Mesodermal cell (in vitro differentiated cells): ENCODE measurements around the gene C1QL4.

Experiments
- H3K27ac ChIP-seq: 2 replicates; pipeline ENCODE4 v1.7.0; 2013; ENCODE audit warnings: mild to moderate bottlenecking, low read depth, low read length, moderate library complexity; ENCODE audit not compliant: severe bottlenecking
- H3K36me3 ChIP-seq: 2 replicates; pipeline ENCODE4 v1.7.1; 2013; ENCODE audit warnings: mild to moderate bottlenecking, low read length, moderate library complexity; ENCODE audit not compliant: control insufficient read depth, insufficient read depth
- H3K4me1 ChIP-seq: one replicate; pipeline ENCODE4 v1.7.1; 2013; ENCODE audit warnings: mild to moderate bottlenecking, low read length; ENCODE audit not compliant: insufficient read depth, control insufficient read depth, poor library complexity, severe bottlenecking
- H3K4me3 ChIP-seq: 2 replicates; pipeline ENCODE4 v1.7.0; 2013; ENCODE audit warnings: low read length, control low read depth, mild to moderate bottlenecking; ENCODE audit not compliant: insufficient read depth, poor library complexity, severe bottlenecking; ENCODE audit errors: extremely low read depth
- H3K9me3 ChIP-seq: 2 replicates; pipeline ENCODE4 v1.7.1; 2013; ENCODE audit warnings: mild to moderate bottlenecking, low read length, moderate library complexity; ENCODE audit not compliant: control insufficient read depth
- WGBS, 2 experiments: methylation state at CpG; one replicate each; pipeline ENCODE4 v1.1.5; 2013; ENCODE audit warnings: missing lambda C conversion rate in 2 of 2; ENCODE audit not compliant: insufficient coverage in 2 of 2; 5-methylcytosine and 5-hydroxymethylcytosine counted together

The C1QL4 gene

DNA sequence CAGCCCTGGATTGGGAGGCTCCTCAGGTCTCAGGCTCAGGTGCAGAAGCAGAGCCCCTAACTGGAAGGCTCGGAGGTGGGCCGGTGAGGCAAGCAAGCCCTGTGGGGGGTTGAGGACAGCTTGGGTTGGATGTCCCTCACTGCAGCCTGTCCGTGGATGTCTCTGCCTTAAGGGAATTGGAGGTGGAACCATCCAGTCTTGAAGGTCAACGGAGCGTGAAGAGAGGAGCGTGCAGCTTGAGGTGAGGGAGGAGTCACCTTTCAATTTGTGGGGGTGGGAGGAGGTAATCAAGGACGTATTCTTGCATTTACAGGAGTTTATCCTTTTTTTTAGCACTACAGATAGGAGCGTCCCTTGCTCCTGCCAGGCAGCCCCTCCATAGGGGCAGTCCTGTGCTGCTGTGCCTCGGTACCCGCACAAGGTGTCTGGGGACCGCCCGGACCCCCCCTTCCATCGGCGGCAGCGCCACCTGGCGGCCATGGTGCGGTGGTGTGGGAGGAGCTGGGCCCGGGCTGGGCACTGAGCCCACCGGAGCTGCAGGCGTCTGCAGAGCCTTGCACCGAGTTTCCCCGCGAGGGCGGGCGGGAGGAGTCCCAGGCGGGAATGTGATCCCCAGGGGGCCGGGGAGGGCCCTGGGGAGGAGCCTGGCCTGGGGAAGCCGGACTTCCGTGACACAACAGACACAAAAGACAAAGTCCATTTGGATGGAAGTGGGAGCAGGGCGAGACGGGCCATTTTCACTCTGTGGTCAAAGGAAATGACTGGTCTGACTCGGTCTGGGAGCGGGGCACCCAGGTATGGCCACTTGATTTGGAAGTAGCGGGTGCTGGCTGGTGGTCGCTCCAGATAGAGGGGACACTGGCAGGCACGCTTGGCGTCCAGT is 10.6 kb upstream of the C1QL4 start:
- peaks cover 22% of the 10 kb centered on the region for H3K4me1 ChIP-seq
- H3K9me3 ChIP-seq = no peaks in the 10 kb centered on the region
- H3K36me3 ChIP-seq = no peaks in the 10 kb centered on the region
- no peak overlapping the region for H3K27ac ChIP-seq
- WGBS, 2 experiments = 9 to 20% methylated on average over 22 to 26 of the region's 37 CpGs
- no peak overlapping the region for H3K4me3 ChIP-seq

DNA sequence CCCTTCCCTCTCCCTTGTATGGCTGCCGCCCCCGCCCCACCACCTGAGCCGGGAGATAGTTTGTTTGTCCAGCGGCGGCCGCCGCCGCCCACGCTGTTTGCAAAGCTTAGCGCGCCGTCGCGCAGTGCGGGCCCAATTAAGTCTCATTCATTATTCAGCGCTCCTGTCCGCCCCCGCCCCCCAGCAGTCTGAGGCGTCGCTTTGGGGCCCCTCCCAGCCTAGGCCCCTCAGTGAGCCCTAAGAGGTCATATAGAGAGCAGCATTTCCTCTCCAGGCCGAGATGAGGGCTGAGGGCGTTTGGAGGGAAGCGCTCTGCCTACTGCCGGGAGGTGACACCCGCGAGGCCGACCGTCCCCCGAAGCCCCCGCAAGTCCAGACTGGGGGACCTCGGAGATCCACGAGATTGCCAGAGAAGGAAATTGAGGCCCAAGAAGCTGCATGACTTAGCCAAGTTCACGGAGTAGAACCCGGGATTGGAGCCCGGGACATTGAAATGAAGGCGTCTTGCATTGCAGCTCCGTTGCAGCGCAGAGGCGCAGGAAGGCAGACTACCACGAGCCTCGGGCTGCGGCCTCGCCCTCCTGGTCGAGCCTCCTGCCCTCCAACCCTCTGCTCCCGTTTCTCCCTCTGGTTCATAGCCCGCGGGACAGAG is 9.8 kb upstream of the C1QL4 start, which contains the start of gene DNAJC22:
Gene DNAJC22 (plus strand): TSS at position 230 of the 652 bp plus-strand sequence. CDS start 1,985 bp downstream, outside the sequence.
- Histone ChIP-seq H3K27ac (no peak within 1 kb of the TSS), H3K4me1 (peaks cover 22% of the 10 kb centered on the region), H3K9me3 (no peaks in the 10 kb centered on the region), H3K36me3 (no peaks in the 10 kb centered on the region), H3K4me3 (peak within 1 kb of the TSS; percentile 32)
- WGBS, 2 experiments = 1% methylated on average over 28 to 32 of the region's 47 CpGs

DNA sequence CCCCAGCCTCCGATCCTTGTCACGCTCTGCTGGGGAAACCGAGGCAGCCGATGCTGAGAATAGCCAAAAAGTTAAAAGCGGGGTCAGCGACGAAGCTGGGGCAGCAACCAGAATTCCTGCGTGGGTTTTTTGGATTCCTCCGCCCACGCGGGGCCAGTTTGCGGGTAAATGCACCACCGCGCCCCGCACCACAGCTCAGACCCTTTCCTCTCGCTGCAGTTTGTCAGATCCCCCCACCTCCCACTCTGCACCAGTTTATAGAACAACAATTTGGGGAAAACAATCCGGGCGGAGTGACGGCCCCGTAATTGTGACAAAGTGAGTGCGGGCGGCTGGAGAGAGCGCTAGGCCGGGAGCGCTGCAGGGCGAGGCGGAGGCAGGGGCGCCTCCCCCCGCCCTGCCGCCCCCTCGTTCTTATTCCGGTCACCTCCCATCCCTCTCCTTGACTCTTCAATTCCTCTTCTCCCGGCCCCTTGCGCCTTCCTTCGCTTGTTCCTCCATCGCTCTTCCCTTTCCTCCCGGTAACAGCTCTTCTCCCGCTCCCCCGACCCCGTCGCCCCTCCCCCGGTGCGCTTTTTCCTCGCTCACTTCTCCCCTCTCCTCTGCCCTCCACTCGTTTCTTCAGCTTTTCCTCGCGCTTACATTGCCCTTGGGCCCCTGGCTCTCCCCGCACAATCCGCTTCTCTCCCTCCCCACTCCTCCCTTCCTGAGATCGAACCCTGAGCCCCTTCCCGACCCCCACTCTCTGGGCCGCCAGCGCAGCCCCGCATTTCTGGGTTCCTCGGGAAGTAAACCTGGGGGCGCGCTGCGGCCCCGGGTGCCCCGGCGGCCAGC is 9.1 kb upstream of the C1QL4 start:
- no peaks in the 10 kb centered on the region for H3K36me3 ChIP-seq
- WGBS, 2 experiments = 0 to 1% methylated on average over 22 to 57 of the region's 61 CpGs
- H3K4me3 ChIP-seq = peak overlapping the region; percentile 32
- H3K4me1 ChIP-seq = peaks cover 22% of the 10 kb centered on the region
- no peaks in the 10 kb centered on the region for H3K9me3 ChIP-seq
- H3K27ac ChIP-seq = no peak overlapping the region

DNA sequence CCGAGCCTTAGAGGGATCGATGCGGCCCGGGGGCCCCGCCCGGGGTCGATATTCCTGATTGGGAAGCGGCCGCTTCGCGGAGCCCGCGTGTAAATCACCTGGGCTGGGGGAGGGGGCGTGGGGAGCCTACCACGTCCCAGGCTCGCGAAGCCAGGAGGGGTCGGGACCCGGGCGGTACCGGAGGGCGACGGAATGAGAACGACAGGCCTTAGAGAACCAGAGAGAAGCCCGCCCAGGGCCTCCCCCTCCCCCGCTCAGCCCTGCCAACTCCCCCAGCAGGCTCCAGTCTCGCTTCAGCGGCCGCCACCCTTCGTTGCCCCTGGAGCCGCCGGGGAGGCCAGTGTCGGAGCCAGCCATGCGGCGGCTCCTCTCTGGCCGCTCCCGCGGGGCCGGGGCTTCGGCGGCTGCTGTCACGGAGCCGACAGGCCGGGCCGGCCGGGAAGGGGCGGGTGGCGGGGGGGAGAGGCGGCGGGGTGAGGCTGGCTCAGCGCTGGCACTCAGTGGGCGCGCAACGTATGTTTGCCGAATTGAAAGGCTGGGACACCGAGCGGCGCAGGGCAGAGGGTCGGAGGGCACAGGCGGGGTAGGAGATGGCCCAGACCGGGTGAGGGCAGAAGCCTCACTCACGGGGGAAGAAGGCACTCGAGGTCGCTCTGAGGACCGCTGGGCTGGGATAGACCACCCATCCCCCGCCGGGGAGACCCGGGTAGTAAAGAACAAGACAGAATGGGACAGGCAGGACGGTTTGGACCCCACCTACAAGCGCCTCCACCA is 8.2 kb upstream of the C1QL4 start:
- Histone ChIP-seq H3K36me3 (no peaks in the 10 kb centered on the region), H3K27ac (no peak overlapping the region), H3K4me1 (peaks cover 22% of the 10 kb centered on the region), H3K9me3 (no peaks in the 10 kb centered on the region), H3K4me3 (peak overlapping the region; percentile 32)
- WGBS, 2 experiments = 0 to 1% methylated on average over 30 to 32 of the region's 70 CpGs

- H3K4me3 ChIP-seq = no peak overlapping the region
- no peak overlapping the region for H3K27ac ChIP-seq
- 2 to 17% methylated on average over 2 to 6 of the region's 15 CpGs for WGBS, 2 experiments
- H3K9me3 ChIP-seq = no peaks in the 10 kb centered on the region
- peaks cover 22% of the 10 kb centered on the region for H3K4me1 ChIP-seq
- H3K36me3 ChIP-seq = no peaks in the 10 kb centered on the region
These were observed 7.6 kb upstream of the C1QL4 start for GRCh38 chr12:49344486-49345050.

DNA sequence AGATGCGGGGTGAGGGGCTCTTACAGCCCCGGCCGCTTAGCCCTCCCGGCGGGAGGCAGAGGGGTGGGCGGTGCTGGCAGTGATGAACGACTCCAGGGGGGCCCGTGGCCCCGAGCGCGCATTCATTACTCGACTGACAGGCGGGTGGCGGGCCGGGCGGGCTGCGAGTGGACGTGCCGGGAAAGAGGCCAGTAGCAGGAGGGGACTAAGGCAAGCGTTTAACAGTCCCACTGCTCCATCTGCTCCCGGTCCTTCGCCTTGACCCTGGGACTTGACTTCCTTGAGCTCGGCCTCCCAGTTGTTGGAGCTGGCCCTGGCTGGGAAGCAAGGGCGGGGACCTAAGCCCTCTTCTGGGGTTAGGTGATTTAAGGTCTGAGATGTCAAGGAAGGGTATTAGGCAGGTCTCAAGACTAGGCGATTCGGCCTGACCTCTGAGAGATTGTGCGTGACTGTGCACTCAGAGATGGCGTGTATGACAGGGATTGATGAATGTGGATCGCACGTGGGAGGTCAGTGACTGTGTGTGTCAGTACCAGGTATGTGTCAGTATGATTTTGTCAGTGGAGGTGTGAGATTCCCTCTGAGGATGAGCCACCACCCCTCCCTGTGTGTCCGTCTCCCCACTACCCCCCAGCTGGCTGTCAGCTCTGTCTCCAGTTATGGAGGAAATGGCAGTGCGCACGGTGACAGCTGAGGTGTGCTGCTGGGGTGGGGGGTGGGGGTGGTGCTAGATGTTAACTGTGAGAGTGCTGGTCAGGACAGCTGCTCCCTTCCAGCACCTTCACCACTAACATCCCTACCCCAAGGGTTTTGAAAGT is 6.1 kb upstream of the C1QL4 start:
- no peaks in the 10 kb centered on the region for H3K36me3 ChIP-seq
- WGBS, 2 experiments = 1% methylated on average over 15 to 30 of the region's 33 CpGs
- no peaks in the 10 kb centered on the region for H3K9me3 ChIP-seq
- peak overlapping the region; percentile 50 for H3K4me3 ChIP-seq
- peaks cover 20% of the 10 kb centered on the region for H3K4me1 ChIP-seq
- H3K27ac ChIP-seq = no peak overlapping the region

DNA sequence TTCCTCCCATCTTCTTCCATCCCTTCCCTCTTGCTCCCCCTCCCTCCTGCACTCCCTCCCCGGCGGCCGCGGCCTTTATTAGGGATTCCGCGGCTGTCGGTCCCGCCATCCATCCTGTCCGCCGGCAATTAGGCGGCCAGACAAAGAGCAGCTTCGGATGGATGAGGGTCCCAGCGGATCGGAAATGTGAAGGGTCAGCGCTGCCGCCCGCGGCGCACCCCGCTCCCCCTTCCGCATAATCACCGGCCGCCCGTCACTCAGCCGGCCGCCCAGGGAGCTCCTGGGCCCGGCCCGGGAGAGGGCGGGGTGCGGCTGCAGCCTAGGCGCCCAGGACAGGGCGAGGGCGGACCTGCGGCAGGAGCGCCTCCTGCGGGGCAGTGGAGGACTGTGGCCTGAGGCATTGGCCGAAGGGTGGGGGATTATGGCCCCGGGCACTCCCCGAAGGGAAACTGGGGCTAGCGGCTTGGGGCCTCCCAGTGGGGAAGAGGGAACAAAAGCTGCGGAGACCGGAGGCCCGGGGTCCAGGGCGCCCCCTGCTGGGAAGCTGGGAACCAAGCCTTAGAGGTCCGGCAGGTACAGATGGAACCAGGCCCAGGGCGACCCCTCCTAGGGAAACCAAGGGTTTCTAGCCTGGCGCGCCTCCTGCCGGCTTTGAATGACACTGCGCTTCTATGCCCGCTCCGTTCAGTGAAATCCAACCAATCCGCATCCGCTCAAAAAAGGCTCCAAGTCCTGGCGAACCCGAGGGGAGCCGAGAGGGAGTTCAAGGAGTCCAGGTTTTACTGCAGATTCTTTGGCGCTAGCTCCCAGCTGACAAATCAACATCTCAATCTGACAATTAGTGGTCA is 5.3 kb upstream of the C1QL4 start:
- Histone ChIP-seq H3K36me3 (no peaks in the 10 kb centered on the region), H3K9me3 (no peaks in the 10 kb centered on the region), H3K27ac (no peak overlapping the region), H3K4me3 (peak overlapping the region; percentile 50), H3K4me1 (peaks cover 16% of the 10 kb centered on the region)
- 0% methylated on average over 43 to 45 of the region's 58 CpGs for WGBS, 2 experiments

DNA sequence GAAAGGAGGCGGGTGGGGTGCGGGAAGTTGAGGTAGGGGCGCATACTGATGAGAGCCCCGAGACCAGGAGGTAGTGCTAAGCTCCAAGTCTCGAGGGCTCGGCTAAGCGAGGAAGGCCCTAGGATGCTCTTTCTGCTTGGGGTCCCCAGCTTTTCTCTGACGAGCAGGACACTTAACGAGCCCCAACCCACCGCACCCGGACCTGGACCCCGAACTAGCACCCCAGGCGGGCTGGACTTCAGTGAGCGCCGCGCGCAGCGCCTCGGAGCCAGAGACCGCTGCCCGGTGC is 4.7 kb upstream of the C1QL4 start:
- WGBS, 2 experiments = 7 to 8% methylated on average over 20 to 21 of the region's 21 CpGs
- no peaks in the 10 kb centered on the region for H3K9me3 ChIP-seq
- H3K4me1 ChIP-seq = peaks cover 11% of the 10 kb centered on the region
- H3K36me3 ChIP-seq = no peaks in the 10 kb centered on the region
- H3K4me3 ChIP-seq = peak overlapping the region; percentile 50
- no peak overlapping the region for H3K27ac ChIP-seq
